Tibial nerve (tissue), 4 donors: Measurements from ENCODE around the gene TMEM19. TPM values are rescaled to one million over a fixed set of nuclear protein-coding genes. Genes with fewer than 3 reads are reported as not detected.

Experiments used
- DNase-seq, 2 donors: peaks; one replicate each; pipeline ENCODE4 v3.0.0-alpha.2; 2019; ENCODE audit warnings: low spot score in 2 of 2
- H3K27ac ChIP-seq, 4 donors: fragments of 200-600 bp; sonication (generic) in 3 of 4; one replicate each; pipeline ENCODE4 v1.5.1; 2017 to 2019; ENCODE audit warnings: mild to moderate bottlenecking in 1 of 4
- H3K27me3 ChIP-seq, 2 donors: fragments of 200-600 bp; sonication (generic) in 1 of 2; one replicate each; pipeline versions ENCODE4 v1.5.1 to v1.6.0; 2017 to 2019
- H3K36me3 ChIP-seq, 3 donors: fragments of 200-600 bp; sonication (generic); one replicate each; pipeline ENCODE4 v1.5.1; 2018 to 2019
- H3K4me1 ChIP-seq, 4 donors: fragments of 200-600 bp; sonication (generic) in 3 of 4; one replicate each; pipeline ENCODE4 v1.5.1; 2017 to 2019
- H3K4me3 ChIP-seq, 4 donors: fragments of 200-600 bp; sonication (generic) in 3 of 4; one replicate each; pipeline ENCODE4 v1.5.1; 2017 to 2019; ENCODE audit warnings: mild to moderate bottlenecking in 1 of 4, moderate library complexity in 1 of 4
- H3K9me3 ChIP-seq, 4 donors: fragments of 200-600 bp; sonication (generic) in 3 of 4; one replicate each; pipeline ENCODE4 v1.5.1; 2017 to 2019
- CTCF ChIP-seq, 5 experiments: fragments of 200-600 bp in 3 of 5; fragments of 450-650 bp in 2 of 5; sonication (generic) in 3 of 5; IDR thresholded peaks; one replicate each; pipeline ENCODE4 v1.5.1; 2016 to 2019; ENCODE audit warnings: antibody characterized with exemption in 5 of 5, mild to moderate bottlenecking in 3 of 5, moderate library complexity in 2 of 5
- EP300 ChIP-seq, 2 donors: sonication (generic); formaldehyde crosslinking; IDR thresholded peaks; one replicate each; pipeline ENCODE4 v1.6.1; 2017; ENCODE audit warnings: antibody characterized with exemption in 2 of 2, mild to moderate bottlenecking in 1 of 2
- POLR2A ChIP-seq, 2 donors: fragments of 450-650 bp; IDR thresholded peaks; one replicate each; pipeline ENCODE4 v1.6.1; 2017; ENCODE audit warnings: antibody characterized with exemption in 2 of 2, mild to moderate bottlenecking in 2 of 2, moderate library complexity in 2 of 2
- WGBS, 2 donors: methylation state at CpG; one replicate each; pipeline ENCODE4 v1.1.5; 2018; 5-methylcytosine and 5-hydroxymethylcytosine counted together
- total RNA-seq, 4 donors: library from RNA; depleted of rRNA; stranded (reverse); fragments of >200 nt; gene quantifications; one replicate each; pipeline ENCODE4 v1.1.0, GENCODE V29; 2016

The TMEM19 gene
- total RNA-seq, 4 donors from 2014 or later: 9.3 to 17.6 (median 16.0) TPM

- no peak overlapping the region for H3K27ac ChIP-seq
- no peaks in the 10 kb centered on the region for H3K27me3 ChIP-seq
- no peak overlapping the region for H3K4me3 ChIP-seq
- H3K4me1 ChIP-seq: peaks cover 0 to 19% (median 0%) of the 10 kb centered on the region in 4 donors
- TF ChIP-seq CTCF (IDR thresholded peaks at IDR 0.05) (no peak), POLR2A (IDR thresholded peaks at IDR 0.05) (no peak), EP300 (IDR thresholded peaks at IDR 0.05) (no peak)
- H3K36me3 ChIP-seq: peaks cover 2 to 66% (median 10%) of the 10 kb centered on the region in 3 donors
- 77 to 84% methylated on average over 2 of the region's 2 CpGs for WGBS, 2 donors
- H3K9me3 ChIP-seq: peaks cover 0 to 10% (median 2%) of the 10 kb centered on the region in 4 donors
- DNase-seq: no peak
Observed at GRCh38 chr12:71649401-71649800, 36.5 kb upstream of the TMEM19 start.

GRCh38 chr12:71652656-71653055 lies 33.2 kb upstream of the TMEM19 start:
- Histone ChIP-seq H3K4me1 (peaks cover 0 to 21% (median 2%) of the 10 kb centered on the region in 4 donors), H3K36me3 (peaks cover 2 to 63% (median 4%) of the 10 kb centered on the region in 3 donors), H3K9me3 (peaks cover 0 to 10% (median 2%) of the 10 kb centered on the region in 4 donors), H3K4me3 (no peak overlapping the region), H3K27me3 (no peaks in the 10 kb centered on the region), H3K27ac (no peak overlapping the region)
- DNase-seq: no peak
- TF ChIP-seq EP300 (IDR thresholded peaks at IDR 0.05) (no peak), CTCF (IDR thresholded peaks at IDR 0.05) (no peak), POLR2A (IDR thresholded peaks at IDR 0.05) (no peak)
- WGBS, 2 donors: 84 to 90% methylated on average over 1 of the region's 1 CpG

GRCh38 chr12:71653137-71653536 lies 32.7 kb upstream of the TMEM19 start:
- WGBS, 2 donors: 98 to 100% methylated on average over 2 of the region's 2 CpGs
- TF ChIP-seq POLR2A (IDR thresholded peaks at IDR 0.05): no peak
- TF ChIP-seq CTCF (IDR thresholded peaks at IDR 0.05): no peak
- TF ChIP-seq EP300 (IDR thresholded peaks at IDR 0.05): no peak
- H3K9me3 ChIP-seq: peaks cover 0 to 10% (median 2%) of the 10 kb centered on the region in 4 donors
- no peaks in the 10 kb centered on the region for H3K27me3 ChIP-seq
- no peak overlapping the region for H3K27ac ChIP-seq
- DNase-seq: no peak
- peaks cover 0 to 21% (median 2%) of the 10 kb centered on the region in 4 donors for H3K4me1 ChIP-seq
- peaks cover 2 to 68% (median 4%) of the 10 kb centered on the region in 3 donors for H3K36me3 ChIP-seq
- no peak overlapping the region for H3K4me3 ChIP-seq

- TF ChIP-seq POLR2A (IDR thresholded peaks at IDR 0.05): no peak
- no peak for TF ChIP-seq CTCF (IDR thresholded peaks at IDR 0.05)
- no peak for TF ChIP-seq EP300 (IDR thresholded peaks at IDR 0.05)
- DNase-seq: no peak
- Histone ChIP-seq H3K9me3 (peaks cover 0 to 10% (median 2%) of the 10 kb centered on the region in 4 donors), H3K4me3 (no peak overlapping the region), H3K27ac (no peak overlapping the region), H3K4me1 (peaks cover 0 to 18% (median 2%) of the 10 kb centered on the region in 4 donors), H3K36me3 (peaks cover 2 to 77% (median 4%) of the 10 kb centered on the region in 3 donors), H3K27me3 (no peaks in the 10 kb centered on the region)
- 66 to 96% methylated on average over 3 of the region's 3 CpGs for WGBS, 2 donors
Observed at GRCh38 chr12:71654200-71654599, 31.7 kb upstream of the TMEM19 start.

GRCh38 chr12:71655495-71655894 lies 30.4 kb upstream of the TMEM19 start:
- H3K27me3 ChIP-seq: no peaks in the 10 kb centered on the region
- H3K4me1 ChIP-seq: peaks cover 0 to 22% (median 2%) of the 10 kb centered on the region in 4 donors
- H3K36me3 ChIP-seq: peaks cover 0 to 70% (median 4%) of the 10 kb centered on the region in 3 donors

More at GRCh38 chr12:71655495-71655894, 30.4 kb upstream of the TMEM19 start:
- TF ChIP-seq CTCF (IDR thresholded peaks at IDR 0.05): no peak
- no peak for TF ChIP-seq POLR2A (IDR thresholded peaks at IDR 0.05)
- TF ChIP-seq EP300 (IDR thresholded peaks at IDR 0.05): no peak
- DNase-seq: no peak
- 72 to 87% methylated on average over 1 of the region's 1 CpG for WGBS, 2 donors
- Histone ChIP-seq H3K4me3 (no peak overlapping the region), H3K9me3 (peaks cover 0 to 10% (median 2%) of the 10 kb centered on the region in 4 donors), H3K27ac (no peak overlapping the region)
